NCI-H460 (cell line): ENCODE results near the gene ENTPD2. TPM values are rescaled to one million over a fixed set of nuclear protein-coding genes. Genes with fewer than 3 reads are reported as not detected.
A peak's percentile ranks its signal among the peaks of the same experiment; 100 is the strongest.
"Not testable (repeated sequence)": the region's sequence is repeated elsewhere in the genome, so short reads cannot be mapped to it uniquely, and the experiment has no call there.

Experiments used
- DNase-seq: peaks from one replicate; pipeline ENCODE4 v3.0.0-alpha.2; 2016; ENCODE audit warnings: low read depth; ENCODE audit errors: extremely low read depth
- total RNA-seq: library from RNA; depleted of rRNA; stranded (reverse); fragments of >200 nt; shearing (Covaris generic); gene quantifications from 2 replicates; pipeline ENCODE4 v1.2.3, GENCODE V29; 2014

Gene ENTPD2
- total RNA-seq, 1 experiment from 2014 or later: not detected

DNA sequence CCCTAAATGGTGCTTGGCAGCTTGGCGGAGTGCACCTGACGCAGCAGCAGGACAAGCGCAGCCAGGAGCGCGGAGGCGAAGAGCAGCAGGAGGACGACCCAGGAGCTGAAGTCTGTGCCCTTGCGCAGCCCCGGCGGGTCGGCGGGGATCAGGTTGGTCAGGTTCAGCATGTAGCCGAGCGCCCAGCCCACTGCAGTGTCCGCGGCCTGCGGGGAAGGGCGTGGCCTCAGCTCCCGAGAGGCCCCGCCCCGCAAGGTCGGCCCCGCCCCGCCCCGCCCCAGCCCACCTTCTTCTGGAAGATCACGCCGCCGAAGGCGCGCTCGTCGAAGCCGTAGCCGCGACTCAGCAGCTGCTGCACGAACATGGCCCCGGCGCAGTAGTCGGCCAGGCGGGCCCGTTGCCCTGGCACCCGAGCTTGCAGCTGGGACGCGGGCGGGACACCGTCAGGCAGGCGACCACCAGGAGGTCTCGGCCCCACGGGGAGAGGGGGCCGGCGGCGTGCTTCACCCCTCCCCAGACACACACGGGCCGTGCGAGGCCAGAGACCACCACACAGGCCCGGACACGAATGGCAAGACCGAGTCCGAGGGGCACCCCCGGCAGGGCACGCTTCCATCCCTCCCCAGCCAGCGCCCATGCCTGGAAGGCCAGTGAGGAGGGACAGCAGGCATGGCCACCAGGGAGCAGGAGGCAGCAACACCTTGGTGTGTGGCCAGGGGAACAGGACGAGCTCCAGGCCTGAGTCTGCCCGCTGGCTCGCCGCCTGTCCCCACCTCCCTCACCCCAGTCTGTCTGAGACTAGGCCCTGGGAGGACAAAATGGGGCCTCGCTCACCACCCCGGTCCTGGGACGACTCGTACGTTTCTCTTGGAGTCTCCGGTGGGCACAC lies 5.0 kb downstream of the ENTPD2 start:
- DNase-seq: no peak

DNA sequence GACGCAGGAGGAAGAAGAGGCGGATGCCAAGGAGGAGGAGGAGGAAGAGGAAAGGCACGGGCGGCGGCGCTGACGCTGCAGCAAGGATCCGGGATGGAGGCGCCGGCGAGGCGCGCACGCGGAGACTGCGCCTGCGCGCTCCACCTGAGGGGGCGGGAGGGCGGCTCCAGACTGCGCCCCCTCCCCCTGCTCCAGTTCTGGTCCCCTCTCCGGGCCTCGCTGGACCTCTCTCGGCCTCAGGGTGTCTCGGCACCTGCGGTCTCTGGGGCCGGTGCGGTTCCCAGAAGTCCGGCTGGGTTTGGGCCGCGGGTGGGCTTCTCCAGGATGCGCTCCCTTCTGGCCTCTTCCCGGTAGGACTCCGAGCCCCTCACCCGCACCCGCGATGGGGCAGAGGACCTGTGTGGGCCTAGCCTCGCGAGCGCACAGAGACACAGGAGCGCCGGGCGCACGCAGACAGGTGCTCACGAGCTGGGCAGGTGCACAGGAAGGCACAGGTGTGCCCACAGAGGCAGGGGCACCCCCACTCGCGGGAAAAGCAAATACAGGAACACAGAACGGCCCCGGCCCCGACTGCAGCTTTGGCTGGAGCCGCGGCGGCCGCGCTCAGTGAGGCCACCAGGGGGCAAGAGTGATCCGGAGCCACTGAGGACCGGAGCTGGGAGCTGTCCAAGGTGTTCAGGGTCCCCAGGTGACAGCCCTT lies 7.6 kb downstream of the ENTPD2 start, which contains the start of gene NPDC1:
TSS of gene NPDC1 (minus strand) at position 90 of the 700 bp plus-strand sequence. CDS start 188 bp downstream, outside the sequence.
- peak; percentile 71 for DNase-seq

DNA sequence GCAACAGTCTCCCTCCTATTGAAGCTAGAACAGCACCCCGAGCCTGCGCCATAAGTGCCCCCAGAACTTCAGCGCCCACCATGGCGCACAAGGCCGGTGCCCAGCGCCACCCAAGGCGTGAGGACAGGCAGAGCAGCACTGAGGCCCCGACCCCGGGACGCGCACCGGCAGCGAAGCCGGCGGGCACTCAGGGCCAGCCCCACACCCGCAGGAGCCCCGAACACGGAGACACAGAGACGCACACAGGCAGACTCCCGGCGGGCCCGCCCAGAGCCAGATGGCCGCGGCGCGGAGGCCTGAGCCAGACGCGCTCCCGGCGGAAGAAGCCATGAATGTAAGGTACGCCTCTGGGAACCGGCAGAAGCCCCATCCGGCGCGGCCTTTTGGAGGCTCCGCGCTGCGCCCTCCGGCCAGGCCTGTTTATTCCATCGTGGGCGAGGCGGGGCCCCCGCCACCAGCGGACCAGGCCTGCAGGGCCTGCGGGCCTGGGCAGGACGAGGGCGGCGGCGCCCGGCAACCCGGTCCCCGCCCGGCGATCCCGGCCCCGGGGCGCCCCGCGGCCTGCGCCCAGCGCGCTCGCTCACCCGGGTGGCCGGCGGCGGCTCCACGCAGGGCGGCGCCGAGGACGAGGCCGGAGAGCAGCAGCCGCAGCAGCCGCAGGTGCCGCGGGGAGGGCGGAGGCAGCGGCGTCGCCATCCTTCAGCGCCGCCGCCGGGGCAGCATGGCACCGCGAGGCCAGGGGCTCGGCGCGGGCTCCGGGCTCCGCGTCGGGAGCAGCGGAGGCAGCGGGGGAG lies 8.4 kb downstream of the ENTPD2 start:
- DNase-seq: no peak

DNA sequence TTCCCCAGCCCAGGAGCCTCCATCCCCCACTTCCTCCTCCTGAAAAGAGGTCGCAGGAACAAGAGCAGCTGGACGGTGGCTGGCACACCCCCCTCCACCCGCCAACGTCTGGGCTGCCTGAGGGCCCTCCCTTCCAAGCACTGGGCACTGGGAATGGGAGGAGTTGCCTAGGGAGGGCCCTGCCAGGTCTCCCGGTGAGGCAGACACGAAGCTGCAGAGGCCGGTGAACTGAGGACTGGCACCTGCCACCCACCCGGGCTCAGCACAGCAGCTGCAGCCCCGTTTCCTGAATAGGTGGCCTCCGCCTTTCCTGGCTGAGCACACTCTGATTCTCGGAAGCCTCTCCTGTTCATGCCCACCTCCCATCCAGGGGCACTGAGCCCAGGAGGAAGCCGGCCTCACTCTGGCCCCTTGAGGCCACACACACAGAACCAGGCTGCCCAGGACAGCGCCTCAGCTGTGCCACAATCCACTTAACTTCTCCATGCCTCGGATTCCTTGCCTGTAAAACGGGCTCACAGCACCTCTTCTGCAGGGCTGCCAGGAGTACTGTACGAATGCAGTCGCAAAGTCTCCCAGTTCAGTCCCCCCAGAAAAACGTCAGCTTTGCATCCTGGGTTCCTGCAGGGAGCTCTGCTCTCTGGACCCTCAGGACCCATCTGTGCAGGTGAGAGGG lies 9.2 kb downstream of the ENTPD2 start:
- no peak for DNase-seq

DNA sequence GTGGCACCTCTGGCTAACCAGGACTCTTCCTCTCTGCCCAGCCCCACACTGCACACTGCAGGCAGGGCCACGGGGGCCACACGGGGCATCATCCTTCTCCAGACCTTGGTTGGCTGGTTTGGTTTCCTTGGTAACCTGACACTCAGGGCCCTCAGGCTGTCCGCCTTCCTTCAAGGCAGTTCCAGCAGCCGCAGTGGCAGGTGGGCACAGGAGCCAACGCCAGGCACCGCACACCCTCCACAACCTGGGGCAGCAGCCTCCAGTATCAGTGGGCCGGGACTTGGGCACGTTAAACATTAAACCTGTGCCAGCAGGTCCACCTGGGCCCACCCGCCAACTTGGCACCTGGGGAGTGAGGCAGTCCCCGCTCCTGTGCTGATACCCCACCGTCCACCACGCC lies 9.8 kb downstream of the ENTPD2 start:
- no peak for DNase-seq

DNA sequence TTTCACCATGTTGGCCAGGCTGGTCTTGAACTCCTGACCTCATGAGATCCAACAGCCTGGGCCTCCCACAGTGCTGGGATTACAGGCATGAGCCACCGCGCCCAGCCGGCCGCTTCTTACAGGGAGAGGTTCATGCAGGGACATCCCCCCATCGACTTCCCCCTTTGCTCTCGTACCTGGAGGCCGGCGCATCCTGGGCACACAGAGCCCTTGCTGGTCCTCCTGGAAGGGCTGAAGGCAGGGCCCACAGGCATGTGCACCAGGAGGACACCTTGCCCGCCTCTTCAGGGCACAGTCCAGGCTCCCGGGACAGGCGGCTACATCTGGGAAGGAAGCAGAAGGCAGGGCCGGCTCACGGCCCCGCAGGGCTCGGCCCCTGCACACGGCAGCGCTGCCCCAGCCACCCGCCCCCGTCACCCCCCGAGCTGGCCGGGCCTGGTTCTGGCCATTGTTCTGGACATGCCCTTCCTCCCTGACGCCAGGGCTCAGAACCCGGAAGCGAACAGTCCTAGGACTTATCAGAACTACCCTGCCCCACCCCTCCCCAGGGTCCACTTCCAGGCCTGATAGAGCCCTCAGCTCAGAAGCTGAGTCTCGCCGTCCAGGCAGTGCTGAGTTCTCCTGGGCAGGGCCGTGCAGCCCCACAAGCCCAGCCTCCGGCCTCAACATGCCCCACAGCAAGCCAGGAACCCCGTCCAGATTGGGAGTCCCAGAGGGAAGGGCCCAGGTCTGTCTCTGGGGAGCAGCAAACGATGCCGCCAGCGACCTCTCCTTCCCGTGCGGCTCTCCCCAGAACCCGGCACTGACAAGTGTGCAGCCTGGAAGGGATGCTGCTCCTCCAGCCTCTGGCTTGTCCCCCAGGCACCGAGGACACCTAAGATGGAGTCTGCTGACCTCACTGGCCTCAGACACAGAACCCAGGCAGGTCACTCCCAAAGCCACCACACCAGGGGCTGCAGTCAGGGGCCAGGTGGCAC lies 10.8 kb downstream of the ENTPD2 start:
- DNase-seq: no peak

DNA sequence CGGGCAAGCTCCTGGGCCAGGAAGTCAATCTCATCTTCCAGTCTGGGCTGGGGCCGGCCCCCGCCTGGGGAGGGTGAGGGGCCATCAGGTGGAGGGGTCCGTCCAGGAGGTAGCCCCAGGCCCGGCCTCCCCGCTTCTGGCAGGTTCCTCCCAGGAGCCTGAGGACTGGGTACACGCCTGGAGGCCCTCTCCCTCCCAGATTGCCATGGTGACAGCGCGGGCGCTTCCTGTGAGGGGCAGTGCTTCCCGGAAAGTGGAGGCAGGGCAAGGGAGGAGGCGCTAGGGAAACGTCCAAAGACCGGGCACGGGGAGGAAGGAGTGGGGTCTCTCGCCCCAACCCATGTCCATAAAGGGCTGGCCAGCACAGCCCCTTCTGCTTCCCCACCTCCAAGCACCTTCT lies 12.7 kb downstream of the ENTPD2 start:
- no peak for DNase-seq

DNA sequence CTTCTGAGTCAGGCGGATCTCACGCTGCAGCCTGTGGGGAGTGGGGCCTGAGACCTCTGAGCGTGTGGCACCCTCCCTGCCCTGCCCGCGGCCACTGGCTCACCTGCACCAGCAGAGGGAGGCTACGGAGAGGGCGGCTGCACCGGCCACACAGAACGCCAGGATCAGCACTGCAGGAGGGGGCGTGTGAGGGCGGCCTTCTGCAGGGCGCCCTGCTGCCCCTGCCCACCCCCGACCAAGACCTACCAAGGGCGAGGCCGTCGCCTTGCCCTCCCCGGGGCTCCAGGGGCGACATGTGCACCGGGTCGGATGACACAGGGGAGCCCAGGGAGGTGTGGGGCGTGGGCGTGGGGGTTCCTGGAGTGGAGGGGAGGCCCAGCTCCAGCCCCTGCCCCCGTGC lies 13.3 kb downstream of the ENTPD2 start:
- DNase-seq: no peak

DNA sequence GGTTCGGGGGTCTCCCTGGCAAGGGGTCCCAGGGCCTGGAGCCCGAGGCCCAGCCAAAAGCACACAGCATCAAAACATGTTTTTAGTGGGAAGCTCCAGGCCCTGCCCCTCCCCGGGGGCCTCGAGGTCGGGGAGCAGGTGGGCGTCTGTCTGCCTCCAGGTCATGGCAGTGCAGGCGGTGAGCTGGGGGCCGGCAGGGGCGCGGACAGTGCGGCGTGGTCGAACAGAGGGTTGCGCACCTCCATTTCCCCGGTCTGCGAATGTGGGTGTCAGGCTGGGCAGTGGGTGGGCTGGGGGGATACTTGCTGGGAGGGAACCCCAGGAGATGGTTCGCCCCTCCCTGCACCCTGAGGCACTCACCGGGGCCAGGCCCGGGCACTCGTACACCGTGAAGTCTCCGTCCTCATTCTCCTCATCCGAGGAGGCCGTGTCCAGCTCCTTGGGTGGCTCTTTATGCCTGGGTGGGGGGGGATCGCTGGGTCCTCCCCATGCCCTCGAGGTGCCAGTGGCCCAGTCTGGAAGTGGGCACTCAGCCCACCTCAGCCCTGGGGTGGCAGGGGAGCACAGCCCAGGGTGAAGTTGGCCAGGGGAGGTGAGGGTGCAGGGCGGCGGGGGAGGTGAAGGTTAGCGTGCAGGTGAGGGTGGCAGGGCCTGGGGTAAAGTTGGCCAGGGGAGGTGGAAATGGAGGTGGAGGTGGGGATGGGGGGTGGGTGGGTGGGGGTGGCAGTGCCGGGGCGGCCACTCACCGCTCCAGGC lies 14.1 kb downstream of the ENTPD2 start:
- no peak for DNase-seq

DNA sequence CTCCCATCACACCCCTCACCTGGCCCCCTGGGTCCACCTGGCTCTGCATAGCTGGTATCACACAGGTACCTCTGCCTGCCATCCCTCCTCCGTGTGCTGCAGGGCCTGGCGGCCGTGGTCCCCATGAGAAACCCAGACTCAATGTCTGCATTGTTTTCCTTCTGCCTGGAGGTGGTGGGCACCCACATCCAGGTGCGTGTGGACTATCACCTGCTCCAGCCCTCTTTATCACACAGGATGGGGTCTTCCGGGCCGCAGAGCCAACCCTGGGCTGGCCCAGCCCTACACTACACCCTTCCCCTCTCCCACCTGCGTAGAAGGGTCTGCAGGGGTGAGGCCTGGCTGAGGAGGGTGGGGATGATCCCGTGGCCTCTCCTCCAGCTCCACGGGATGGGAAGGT lies 14.9 kb downstream of the ENTPD2 start:
- DNase-seq: no peak

DNA sequence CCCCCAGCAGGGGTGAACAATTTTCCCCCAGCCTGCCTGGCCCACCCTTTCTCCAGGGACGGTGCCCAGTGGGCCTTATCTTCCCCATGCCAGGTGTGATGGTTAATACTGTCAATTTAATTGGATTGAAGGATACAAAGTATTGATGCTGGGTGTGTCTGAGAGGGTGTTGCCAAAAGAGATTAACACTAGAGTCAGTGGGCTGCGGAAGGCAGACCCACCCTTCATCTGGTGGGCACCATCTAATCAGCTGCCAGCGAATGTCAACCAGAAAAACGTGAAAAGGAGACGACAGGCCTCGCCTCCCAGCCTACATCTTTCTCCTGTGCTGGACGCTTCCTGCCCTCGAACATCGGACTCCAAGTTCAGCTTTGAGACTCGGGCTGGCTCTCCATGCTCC lies 16.4 kb downstream of the ENTPD2 start:
- no peak for DNase-seq

DNA sequence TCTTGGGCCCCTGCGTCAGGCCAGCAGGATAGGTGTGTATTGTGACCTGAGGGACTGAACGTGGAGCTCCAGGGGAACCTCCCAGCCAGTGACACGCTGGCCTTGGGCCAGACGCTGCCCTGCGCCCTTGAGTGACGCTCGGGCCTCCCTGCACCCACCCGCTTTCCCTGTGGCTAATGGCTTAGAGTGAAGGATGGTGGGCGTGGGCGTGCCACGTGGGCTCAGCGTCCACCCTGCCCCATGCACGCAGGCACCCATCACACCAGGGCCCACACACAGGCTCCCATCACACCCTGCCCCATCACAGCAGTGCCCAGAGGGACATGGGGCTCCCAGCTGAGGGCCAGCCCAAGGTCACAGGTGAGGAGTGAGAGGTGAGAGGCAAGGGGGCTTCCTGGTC lies 16.8 kb downstream of the ENTPD2 start:
- DNase-seq: no peak

DNA sequence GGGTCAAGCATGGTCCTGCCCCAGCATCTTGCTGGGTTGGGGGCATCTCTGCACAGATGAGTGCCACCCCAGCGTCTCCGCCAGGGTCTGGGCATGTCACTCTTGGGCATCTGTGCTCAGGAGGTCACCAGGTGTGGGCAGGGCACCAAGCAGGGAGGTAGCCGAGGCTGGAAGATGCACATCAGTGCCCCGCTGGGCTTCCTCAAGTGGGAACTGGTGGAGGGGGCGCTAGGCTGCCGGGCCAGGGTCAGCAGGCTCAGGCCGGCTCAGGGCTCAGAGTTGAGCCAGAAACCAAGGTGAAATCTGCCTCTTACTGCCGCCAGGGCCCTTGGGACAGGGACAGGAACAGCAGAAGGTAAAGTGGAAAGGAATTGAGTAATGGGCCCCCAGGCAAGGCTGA lies 17.9 kb downstream of the ENTPD2 start:
- no peak for DNase-seq

DNA sequence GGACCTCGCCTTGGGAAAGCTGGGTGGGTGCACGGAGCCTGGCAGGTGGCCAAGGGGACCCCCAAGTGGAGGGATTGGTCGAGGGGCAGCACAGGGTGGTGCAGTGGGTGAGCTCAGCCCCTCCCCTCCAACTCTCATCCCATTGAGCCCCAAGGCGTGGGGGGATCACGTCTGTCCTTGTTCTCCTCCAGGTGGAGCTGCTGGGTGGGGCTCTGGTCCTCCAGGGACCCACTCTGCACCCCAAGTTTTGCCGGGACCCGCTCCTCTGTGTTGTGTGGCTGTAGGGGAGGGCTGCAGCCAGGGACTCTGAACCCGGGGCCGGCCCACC lies 18.4 kb downstream of the ENTPD2 start:
- DNase-seq: no peak

DNA sequence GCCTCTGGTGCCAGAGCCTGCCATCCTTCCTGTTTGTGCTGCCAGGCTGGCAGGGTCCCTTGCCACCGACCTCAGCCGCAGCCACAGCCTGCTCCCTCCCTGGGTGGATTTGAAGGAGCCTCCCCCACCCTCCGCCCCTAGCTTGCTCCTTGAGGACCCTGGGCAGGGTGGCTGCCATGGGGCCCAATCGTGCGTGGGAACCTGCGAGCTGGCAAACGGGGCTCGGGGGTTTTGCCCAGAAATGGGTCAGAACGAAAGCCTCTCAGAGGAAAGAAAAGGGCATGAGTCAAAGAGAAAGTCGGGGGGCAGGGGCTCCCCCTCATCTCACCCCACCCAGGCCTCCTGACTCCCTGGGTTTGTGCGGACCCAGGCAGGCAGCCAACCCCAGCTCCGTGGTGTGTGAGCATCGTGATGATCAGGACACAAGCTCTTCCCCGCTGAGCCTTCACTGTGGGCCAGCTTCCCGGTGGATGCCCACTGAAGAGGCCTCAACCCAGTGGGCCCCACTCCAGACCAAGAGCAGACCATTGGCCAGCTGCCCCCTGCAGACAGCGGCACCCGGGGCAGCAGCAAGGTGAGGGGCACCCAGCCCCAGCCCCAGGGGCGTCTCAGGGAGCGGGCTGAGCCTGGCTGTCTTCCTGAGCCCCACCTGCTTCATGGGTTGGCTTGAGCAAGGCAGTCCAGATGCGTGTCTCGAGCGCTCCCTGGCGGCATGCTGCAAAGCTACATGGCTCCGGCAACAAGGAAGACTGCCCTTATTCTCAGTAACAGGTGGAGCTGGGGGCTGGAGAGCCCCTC lies 19.0 kb downstream of the ENTPD2 start:
- DNase-seq: peak; percentile 76

DNA sequence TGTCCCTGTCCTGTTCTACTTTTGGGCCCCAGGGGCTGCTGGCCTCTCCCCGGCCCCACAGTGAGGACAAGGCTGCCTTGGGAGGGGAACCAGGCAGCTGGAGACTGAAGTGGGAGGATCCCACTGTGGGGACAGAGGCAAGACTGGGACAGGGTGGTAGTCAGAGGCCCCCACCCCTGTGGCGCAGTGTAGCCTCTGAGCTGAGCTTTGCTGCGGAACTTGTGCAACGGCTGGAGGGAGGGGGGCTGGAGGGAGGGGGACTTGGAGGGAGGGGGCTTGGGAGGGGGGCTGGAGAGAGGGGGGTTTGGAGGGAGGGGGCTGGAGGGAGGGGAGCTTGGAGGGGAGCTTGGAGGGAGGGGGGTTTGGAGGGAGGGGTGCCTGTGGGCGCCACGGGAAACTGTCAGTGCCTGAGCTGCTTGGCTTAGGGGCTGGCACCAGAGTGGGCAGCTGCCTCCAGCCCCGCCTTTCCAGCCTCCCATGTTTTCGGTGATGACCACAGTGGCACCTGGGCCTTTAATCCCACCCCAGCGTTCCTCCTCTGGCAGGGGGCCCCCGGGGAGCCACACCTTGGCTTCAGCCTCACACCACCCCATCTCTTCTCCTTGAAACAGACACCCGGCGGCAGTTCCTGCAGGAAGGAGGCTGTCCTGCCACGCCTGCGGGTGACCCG lies 19.7 kb downstream of the ENTPD2 start:
- DNase-seq: no peak

DNA sequence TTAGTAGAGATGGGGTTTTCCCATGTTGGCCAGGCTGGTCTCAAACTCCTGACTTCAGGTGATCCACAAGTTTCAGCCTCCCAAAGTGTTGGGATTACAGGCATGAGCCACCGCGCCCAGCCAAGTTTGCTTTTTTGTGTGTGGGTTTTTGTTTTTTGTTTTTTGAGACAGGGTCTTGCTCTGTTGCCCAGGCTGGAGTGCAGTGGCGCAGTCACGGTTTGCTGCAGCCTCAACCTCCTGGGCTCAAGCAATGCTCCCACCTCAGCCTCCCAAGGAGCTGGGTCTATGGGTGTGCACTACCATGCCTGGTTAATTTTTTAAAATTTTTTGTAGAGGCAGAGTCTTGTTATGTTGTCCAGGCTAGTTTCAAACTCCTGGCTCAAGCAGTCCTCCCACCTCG lies 20.4 kb downstream of the ENTPD2 start:
- DNase-seq: not testable (repeated sequence)
